CD14-positive monocyte (primary cell): ENCODE results near the gene ABTB2. TPM values are rescaled to one million over a fixed set of nuclear protein-coding genes. Genes with fewer than 3 reads are reported as not detected.

ENCODE experiments used
- DNase-seq, 3 donors: peaks; one replicate each; pipeline ENCODE4 v3.0.0-alpha.2; 2011 to 2022
- H2AFZ ChIP-seq: 2 replicates; pipeline ENCODE4 v1.6.0; 2012; ENCODE audit warnings: mild to moderate bottlenecking, low read depth, low read length, inconsistent platforms; ENCODE audit not compliant: insufficient read depth, poor library complexity, severe bottlenecking
- H3K27ac ChIP-seq, 2 donors: 1 replicate in 1 of 2; 2 replicates in 1 of 2; pipeline ENCODE4 v1.5.1; 2012 to 2013; ENCODE audit warnings: low read length in 2 of 2, control low read depth in 1 of 2, inconsistent platforms in 1 of 2, low read depth in 1 of 2, mild to moderate bottlenecking in 1 of 2
- H3K27me3 ChIP-seq, 2 donors: one replicate each; pipeline versions ENCODE4 v1.6.0 to v1.6.1; 2011 to 2013; ENCODE audit warnings: low read length in 2 of 2; ENCODE audit not compliant: control insufficient read depth in 2 of 2, insufficient read depth in 2 of 2
- H3K36me3 ChIP-seq, 2 donors: replicated peaks in 1 of 2; 1 replicate in 1 of 2; 2 replicates in 1 of 2; pipeline versions ENCODE4 v1.5.1 to v1.6.1; 2012 to 2013; ENCODE audit warnings: low read length in 2 of 2, control low read depth in 1 of 2, inconsistent platforms in 1 of 2, mild to moderate bottlenecking in 1 of 2; ENCODE audit not compliant: insufficient read depth in 2 of 2, control insufficient read depth in 1 of 2
- H3K4me1 ChIP-seq, 2 donors: 1 replicate in 1 of 2; 2 replicates in 1 of 2; pipeline versions ENCODE4 v1.5.1 to v1.6.1; 2012 to 2013; ENCODE audit warnings: low read length in 2 of 2, control low read depth in 1 of 2, inconsistent platforms in 1 of 2, mild to moderate bottlenecking in 1 of 2, moderate library complexity in 1 of 2; ENCODE audit not compliant: insufficient read depth in 2 of 2, control insufficient read depth in 1 of 2
- H3K4me2 ChIP-seq: replicated peaks from 2 replicates; pipeline ENCODE3; 2012; ENCODE audit warnings: low read length, moderate library complexity, mild to moderate bottlenecking; ENCODE audit not compliant: poor library complexity, severe bottlenecking; ENCODE audit errors: extremely low read depth
- H3K4me3 ChIP-seq, 3 experiments: fragments of 200-600 bp in 1 of 3; sonication (generic) in 1 of 3; replicated peaks in 1 of 3; 1 replicate in 2 of 3; 2 replicates in 1 of 3; pipeline ENCODE4 v1.5.1; 2011 to 2013; ENCODE audit warnings: low read length in 3 of 3, mild to moderate bottlenecking in 3 of 3, control low read depth in 2 of 3, low read depth in 2 of 3, inconsistent platforms in 1 of 3, moderate library complexity in 1 of 3
- H3K79me2 ChIP-seq: 2 replicates; pipeline ENCODE4 v1.6.0; 2012; ENCODE audit warnings: mild to moderate bottlenecking, control low read depth, inconsistent platforms, low read length, moderate library complexity; ENCODE audit not compliant: insufficient read depth
- H3K9ac ChIP-seq: 2 replicates; pipeline ENCODE4 v1.6.0; 2017; ENCODE audit warnings: low read length, mild to moderate bottlenecking; ENCODE audit not compliant: insufficient read depth, poor library complexity, severe bottlenecking
- H3K9me3 ChIP-seq, 2 donors: replicated peaks in 1 of 2; 1 replicate in 1 of 2; 2 replicates in 1 of 2; pipeline versions ENCODE4 v1.5.1 to v1.6.1; 2012 to 2013; ENCODE audit warnings: low read length in 2 of 2, control low read depth in 1 of 2; ENCODE audit not compliant: control insufficient read depth in 1 of 2, insufficient read depth in 1 of 2
- H4K20me1 ChIP-seq: 2 replicates; pipeline ENCODE4 v1.6.0; 2012; ENCODE audit warnings: mild to moderate bottlenecking, low read length, control low read depth, moderate library complexity; ENCODE audit not compliant: insufficient read depth
- H3K27ac Mint-ChIP-seq, 7 donors: one replicate each; pipeline ENCODE4 v1.8.0; 2020; ENCODE audit warnings: mild to moderate bottlenecking in 7 of 7, mixed read lengths in 7 of 7, moderate library complexity in 6 of 7, inconsistent platforms in 2 of 7
- H3K27me3 Mint-ChIP-seq, 3 donors: one replicate each; pipeline ENCODE4 v1.8.0; 2021 to 2022; ENCODE audit warnings: low read depth in 3 of 3, mild to moderate bottlenecking in 3 of 3, mixed read lengths in 3 of 3, moderate library complexity in 3 of 3, inconsistent platforms in 1 of 3
- H3K36me3 Mint-ChIP-seq, 2 donors: one replicate each; pipeline ENCODE4 v1.8.0; 2020; ENCODE audit warnings: mixed read lengths in 2 of 2, inconsistent platforms in 1 of 2, mild to moderate bottlenecking in 1 of 2
- H3K4me1 Mint-ChIP-seq: one replicate; pipeline ENCODE4 v1.8.0; 2020; ENCODE audit warnings: mild to moderate bottlenecking, mixed read lengths
- H3K4me3 Mint-ChIP-seq, 2 donors: one replicate each; pipeline ENCODE4 v1.8.0; 2020; ENCODE audit warnings: mild to moderate bottlenecking in 2 of 2, mixed read lengths in 2 of 2, moderate library complexity in 1 of 2
- H3K9me3 Mint-ChIP-seq, 7 donors: one replicate each; pipeline ENCODE4 v1.8.0; 2020 to 2022; ENCODE audit warnings: mixed read lengths in 7 of 7, mild to moderate bottlenecking in 6 of 7, moderate library complexity in 6 of 7, inconsistent platforms in 2 of 7
- WGBS: methylation state at CpG from one replicate; pipeline ENCODE4 v1.1.5; 2013; ENCODE audit warnings: missing lambda C conversion rate; ENCODE audit not compliant: insufficient coverage; 5-methylcytosine and 5-hydroxymethylcytosine counted together
- intact Hi-C, 2 donors: fragments of 100-400 bp; cut with micrococcal nuclease; formaldehyde crosslinking; loops; one replicate each; pipeline versions ENCODE4 v1.15.0 to v1.15.1; 2023
- polyA plus RNA-seq, 3 donors: library from polyadenylated mRNA; depleted of rRNA in 1 of 3; unstranded in 2 of 3; stranded (reverse) in 1 of 3; fragments of 300-500 nt in 2 of 3; fragments of >200 nt in 1 of 3; fragmentation: Illumina TruSeq in 2 of 3; gene quantifications; 1 replicate in 2 of 3; 2 replicates in 1 of 3; pipeline ENCODE4 v1.2.3, GENCODE V29; 2012 to 2021
- TF ChIP-seq, protein P1 (sequence below): fragments of 200-600 bp; IDR thresholded peaks from one replicate; pipeline ENCODE4 v1.8.0; 2022; ENCODE audit warnings: antibody characterized with exemption, mild to moderate bottlenecking

Gene ABTB2
- polyA plus RNA-seq, 3 donors, result 0.25 to 1.7 (median 0.26) TPM

DNA sequence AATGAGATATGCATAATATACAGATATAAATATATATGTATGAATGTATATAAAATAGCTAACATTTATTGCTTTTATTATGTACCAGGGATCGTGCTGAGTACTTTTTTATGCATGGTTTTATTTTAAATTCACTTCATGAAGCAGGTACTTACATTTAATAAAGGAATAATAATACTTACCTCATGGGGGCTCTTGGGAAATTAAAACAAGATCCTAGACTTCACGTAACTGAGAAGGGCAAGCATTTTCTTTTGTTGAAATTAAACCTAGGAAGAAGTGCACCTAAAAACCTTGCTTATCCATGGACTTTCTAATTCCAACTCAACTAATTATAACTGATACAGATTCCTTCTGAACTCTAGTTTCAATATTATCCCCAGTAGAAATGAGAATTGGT lies 40.0 kb upstream of the ABTB2 start:
- H3K27me3 Mint-ChIP-seq, result peaks cover 0 to 4% (median 0%) of the 10 kb centered on the region in 3 donors
- TF ChIP-seq, protein P1, sequence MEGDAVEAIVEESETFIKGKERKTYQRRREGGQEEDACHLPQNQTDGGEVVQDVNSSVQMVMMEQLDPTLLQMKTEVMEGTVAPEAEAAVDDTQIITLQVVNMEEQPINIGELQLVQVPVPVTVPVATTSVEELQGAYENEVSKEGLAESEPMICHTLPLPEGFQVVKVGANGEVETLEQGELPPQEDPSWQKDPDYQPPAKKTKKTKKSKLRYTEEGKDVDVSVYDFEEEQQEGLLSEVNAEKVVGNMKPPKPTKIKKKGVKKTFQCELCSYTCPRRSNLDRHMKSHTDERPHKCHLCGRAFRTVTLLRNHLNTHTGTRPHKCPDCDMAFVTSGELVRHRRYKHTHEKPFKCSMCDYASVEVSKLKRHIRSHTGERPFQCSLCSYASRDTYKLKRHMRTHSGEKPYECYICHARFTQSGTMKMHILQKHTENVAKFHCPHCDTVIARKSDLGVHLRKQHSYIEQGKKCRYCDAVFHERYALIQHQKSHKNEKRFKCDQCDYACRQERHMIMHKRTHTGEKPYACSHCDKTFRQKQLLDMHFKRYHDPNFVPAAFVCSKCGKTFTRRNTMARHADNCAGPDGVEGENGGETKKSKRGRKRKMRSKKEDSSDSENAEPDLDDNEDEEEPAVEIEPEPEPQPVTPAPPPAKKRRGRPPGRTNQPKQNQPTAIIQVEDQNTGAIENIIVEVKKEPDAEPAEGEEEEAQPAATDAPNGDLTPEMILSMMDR, result no peak
- peaks cover 10% of the 10 kb centered on the region in 2 donors for H3K9me3 ChIP-seq
- H3K27me3 ChIP-seq, result no peaks in the 10 kb centered on the region
- H3K4me1 Mint-ChIP-seq, result no peaks in the 10 kb centered on the region
- no peaks in the 10 kb centered on the region for H3K79me2 ChIP-seq
- peaks cover 13 to 25% (median 16%) of the 10 kb centered on the region in 7 donors for H3K9me3 Mint-ChIP-seq
- intact Hi-C loops, result no loop called here
- no peak overlapping the region for H3K4me3 ChIP-seq
- no peak overlapping the region for H3K27ac Mint-ChIP-seq
- H3K4me3 Mint-ChIP-seq, result no peak overlapping the region
- no peaks in the 10 kb centered on the region for H3K36me3 ChIP-seq
- no peak overlapping the region for H3K9ac ChIP-seq
- no peaks in the 10 kb centered on the region for H3K4me1 ChIP-seq
- H3K27ac ChIP-seq, result no peak overlapping the region
- DNase-seq, result no peak
- H3K4me2 ChIP-seq, result no peak overlapping the region
- peaks cover 0 to 2% of the 10 kb centered on the region in 2 donors for H3K36me3 Mint-ChIP-seq
- H4K20me1 ChIP-seq, result no peaks in the 10 kb centered on the region
- no CpG with 5 or more reads among the region's 2 CpGs for WGBS
- H2AFZ ChIP-seq, result no peak overlapping the region

DNA sequence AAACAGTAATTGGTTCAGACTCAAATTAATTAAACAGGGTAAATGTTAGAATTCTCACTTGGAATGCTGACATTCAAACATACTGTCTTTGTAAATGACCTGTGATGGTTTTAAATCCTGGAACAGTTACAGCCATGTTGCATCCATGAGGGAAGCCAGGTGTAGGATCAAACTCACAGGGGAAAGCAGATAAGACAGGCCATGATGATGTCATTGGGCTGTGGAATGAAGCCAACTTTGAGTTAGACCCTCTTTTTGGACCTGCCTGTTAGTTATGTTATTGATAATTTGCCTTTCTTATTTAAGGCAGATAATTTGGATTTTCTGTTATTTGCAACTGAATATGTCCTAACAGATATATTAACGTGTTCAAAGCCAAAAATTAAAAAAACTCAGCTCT lies 39.3 kb upstream of the ABTB2 start:
- no peak for DNase-seq
- Histone ChIP-seq H2AFZ (no peak overlapping the region), H3K4me3 (no peak overlapping the region), H3K9ac (no peak overlapping the region), H3K36me3 (no peaks in the 10 kb centered on the region), H3K27ac (no peak overlapping the region), H3K4me2 (no peak overlapping the region), H3K4me1 (no peaks in the 10 kb centered on the region), H4K20me1 (no peaks in the 10 kb centered on the region), H3K9me3 (peaks cover 10% of the 10 kb centered on the region in 2 donors), H3K79me2 (no peaks in the 10 kb centered on the region), H3K27me3 (no peaks in the 10 kb centered on the region)
- Mint-ChIP-seq H3K9me3 (peaks cover 14 to 28% (median 19%) of the 10 kb centered on the region in 7 donors), H3K4me1 (no peaks in the 10 kb centered on the region), H3K36me3 (peaks cover 0 to 2% of the 10 kb centered on the region in 2 donors), H3K27me3 (peaks cover 0 to 4% (median 0%) of the 10 kb centered on the region in 3 donors), H3K4me3 (no peak overlapping the region), H3K27ac (no peak overlapping the region)
- intact Hi-C loops, result no loop called here
- TF ChIP-seq, protein P1, result no peak
- WGBS, result no CpG with 5 or more reads among the region's 1 CpG
